Activated CD4-positive, CD25-positive, alpha-beta regulatory T cell treated with anti-CD3 and anti-CD28 coated beads, Interleukin-2, amount 50 U/mL, for 24 hours (primary cell): ENCODE data around the gene STYX.
A peak's percentile ranks its signal among the peaks of the same experiment; 100 is the strongest.
"Not testable (repeated sequence)": the region's sequence is repeated elsewhere in the genome, so short reads cannot be mapped to it uniquely, and the experiment has no call there.

Experiments used
- ATAC-seq, 2 donors: fragments of 150-1000 bp; cut with Tn5 transposase; one replicate each; pipeline ENCODE4 v1.10.0; 2021; ENCODE audit warnings: mild to moderate bottlenecking in 1 of 2, moderate library complexity in 1 of 2

STYX gene

DNA sequence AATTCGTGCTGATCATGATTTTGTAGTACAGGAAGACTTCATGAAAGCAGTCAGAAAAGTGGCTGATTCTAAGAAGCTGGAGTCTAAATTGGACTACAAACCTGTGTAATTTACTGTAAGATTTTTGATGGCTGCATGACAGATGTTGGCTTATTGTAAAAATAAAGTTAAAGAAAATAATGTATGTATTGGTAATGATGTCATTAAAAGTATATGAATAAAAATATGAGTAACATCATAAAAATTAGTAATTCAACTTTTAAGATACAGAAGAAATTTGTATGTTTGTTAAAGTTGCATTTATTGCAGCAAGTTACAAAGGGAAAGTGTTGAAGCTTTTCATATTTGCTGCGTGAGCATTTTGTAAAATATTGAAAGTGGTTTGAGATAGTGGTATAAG is 2.5 kb upstream of the STYX start:
- ATAC-seq = not testable (repeated sequence)

DNA sequence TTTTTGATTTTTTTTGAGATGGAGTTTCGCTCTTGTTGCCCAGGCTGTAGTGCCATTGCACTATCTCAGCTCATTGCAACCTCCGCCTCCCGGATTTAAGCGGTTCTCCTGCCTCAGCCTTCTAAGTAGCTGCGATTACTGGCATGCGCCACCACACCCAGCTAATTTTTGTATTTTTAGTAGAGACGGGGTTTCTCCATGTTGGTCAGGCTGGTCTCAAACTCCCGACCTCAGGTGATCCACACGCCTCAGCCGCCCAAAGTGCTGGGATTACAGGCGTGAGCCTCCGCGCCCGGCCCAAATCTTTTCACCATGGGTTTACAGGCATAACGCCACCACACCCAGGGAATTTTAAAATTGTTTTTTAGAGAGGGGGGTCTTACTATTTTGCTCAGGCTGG is 931 bp upstream of the STYX start:
- ATAC-seq = not testable (repeated sequence)

GRCh38 chr14:52729585-52729924 is 411 bp upstream of the STYX start:
- no peak for ATAC-seq

DNA sequence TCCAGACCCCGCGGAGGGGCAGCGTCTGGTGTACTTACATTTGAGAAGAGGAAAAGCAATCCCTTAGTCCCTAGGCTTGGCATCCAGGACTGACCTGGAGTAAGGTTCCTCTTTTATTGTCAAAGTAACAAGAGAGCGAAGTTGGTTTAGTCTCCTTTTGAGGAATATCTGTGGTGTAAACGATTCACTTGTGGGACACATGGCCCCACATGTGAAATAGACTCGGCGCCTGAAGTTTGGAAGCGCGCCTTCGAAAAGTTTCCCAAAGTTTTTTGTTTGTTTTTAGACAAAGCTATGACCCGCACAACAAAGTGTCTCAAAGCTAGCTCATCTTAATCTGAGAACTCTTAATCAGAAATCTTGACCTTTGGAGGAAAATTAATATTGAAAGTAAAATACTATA is 744 bp downstream of the STYX start:
- ATAC-seq = no peak

DNA sequence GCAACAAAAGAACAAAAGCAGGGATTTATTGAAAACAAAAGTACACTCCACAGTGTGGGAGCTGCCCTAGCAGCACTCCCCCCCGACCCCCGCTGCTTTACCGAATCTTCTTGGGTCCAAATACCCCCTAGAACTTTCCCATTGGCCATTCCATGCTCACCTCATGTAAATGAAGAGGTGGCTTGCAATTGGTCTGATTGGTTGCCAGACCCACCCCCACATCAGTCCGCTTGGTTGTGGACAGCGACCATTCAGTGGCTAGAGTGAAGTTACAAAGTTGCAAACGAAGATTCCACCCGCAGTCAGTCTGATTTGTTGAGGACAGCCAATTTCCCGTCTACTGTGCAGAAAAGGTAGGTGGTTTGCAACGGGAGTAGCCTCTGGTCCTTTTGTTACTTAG is 3.9 kb downstream of the STYX start:
- ATAC-seq = no peak

DNA sequence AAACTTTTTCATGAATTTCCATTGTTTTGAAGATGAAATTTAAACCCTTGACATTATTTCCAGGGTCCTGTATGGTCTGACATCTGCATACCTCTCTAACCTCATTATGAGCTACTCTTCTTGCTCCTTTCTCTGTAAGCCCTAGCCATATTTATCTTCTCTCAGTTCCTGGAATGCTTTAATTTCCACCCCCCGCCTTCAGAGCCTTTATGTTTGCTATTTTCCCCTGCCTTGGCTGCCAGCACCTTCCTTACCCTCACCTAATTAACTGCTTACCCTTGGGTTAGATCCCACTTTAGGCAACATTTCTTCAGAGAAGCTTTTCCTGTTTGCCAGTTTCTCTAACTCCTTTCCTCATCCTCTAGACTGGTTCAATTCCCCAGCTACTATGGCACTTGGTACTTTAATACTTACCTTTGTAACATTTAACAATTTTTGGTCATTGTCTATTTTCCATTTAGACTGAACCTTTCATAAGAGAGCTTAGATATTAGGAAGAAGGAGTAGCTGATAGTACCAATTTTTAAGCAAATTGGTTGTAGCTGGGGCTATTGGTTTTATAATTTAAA is 6.0 kb downstream of the STYX start:
- no peak for ATAC-seq

GRCh38 chr14:52738409-52738808 is 8.4 kb downstream of the STYX start:
- ATAC-seq = no peak

- ATAC-seq = no peak
Observed at GRCh38 chr14:52740751-52741150, 10.8 kb downstream of the STYX start.

DNA sequence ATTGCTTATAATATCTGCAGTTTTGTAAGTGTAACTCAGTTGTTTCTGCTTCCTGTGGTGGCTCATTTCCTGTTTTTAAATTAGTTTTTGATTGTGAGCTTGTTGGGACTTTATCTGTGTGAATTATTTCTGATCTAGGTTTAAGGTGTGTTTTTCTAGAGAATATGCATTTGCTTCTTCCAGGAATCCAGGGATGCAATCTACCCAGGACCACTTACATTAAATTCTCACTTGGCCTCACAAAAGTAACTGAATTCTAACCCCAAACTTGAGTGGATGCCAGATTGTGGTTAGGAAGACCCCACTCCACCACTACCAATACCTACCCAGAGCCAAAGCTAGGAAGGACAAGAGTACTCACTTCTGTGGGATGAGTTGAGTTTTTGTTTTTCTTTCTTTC is 11.9 kb downstream of the STYX start:
- ATAC-seq = peak in 1 of 2 donors; percentile 1

DNA sequence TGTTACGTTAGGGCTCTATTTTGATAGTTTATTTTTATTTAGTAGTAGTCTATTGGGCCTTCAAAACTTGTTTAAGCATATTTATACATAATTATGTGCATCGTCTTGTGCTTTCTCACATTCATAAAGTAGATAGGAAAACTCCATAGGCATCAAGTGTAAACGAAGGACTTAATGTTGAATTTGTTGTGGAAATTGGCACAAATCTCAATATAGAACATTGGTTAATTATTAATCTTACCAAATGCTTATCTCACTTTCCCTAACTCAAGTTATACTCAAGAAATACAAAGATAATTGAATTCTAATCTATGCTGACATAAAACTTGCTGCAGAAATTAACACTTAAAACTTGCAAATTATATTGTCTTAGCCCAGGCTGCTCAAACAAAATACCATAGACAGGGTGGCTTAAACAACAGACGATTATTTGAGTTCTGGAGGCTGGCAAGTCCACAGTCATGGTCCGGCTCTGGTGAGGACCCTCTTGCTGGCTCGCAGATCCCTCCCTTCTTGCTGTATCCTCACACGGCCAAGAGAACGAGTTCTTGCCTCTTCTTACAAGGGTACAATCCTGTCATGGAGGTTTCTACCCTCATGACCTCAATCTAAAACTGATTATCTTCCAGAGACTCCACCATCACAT is 18.8 kb downstream of the STYX start:
- ATAC-seq = no peak

DNA sequence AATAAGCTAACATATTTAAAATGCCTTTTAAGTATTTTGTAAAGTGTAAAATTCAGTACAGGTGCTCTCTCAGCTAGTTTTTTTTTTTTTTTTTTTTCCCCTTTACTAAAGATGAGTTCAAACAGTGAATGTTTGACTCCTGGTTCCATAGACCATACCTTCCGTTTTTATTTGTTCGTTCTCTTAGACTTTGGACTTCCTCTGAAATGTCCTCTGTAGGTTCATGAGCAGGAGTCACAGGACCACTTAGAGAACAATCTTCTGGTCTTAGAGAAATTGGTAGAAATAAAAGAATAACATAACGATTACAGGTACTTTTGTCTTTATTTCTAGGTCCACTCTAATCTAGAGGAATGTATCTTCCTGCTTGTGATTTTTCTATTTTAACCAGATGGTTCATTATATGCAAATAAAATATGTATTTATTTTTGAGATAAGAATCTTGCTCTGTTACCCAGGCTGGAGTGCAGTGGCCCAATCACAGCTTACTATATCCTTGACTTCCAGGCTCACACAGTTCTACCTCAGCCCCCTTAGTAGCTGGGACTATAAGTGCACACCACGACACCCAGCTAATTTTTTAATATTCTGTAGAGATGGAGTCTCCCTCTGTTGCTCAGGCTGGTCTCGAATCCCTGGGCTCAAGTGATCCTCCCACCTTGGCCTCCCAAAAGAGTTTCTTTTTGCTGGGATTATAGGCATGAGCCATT is 25.8 kb downstream of the STYX start:
- no peak for ATAC-seq

GRCh38 chr14:52759145-52759544 is 29.2 kb downstream of the STYX start:
- ATAC-seq = no peak

DNA sequence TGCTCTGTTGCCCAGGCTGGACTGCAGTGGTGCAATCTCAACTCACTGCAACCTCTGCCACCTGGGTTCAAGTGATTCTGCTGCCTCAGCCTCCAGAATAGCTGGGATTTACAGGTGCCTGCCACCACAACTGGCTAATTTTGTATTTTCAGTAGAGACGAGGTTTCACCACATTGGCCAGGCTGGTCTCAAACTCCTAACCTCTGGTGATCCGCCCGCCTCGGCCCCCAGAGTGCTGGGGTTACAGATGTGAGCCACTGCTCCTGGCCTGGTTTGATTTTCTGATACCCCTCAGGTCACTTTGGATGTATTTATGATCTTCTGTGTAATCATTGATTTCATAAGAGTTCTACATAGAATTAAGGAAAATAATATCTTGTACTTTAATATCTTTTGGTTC is 33.0 kb downstream of the STYX start:
- ATAC-seq = not testable (repeated sequence)

GRCh38 chr14:52767058-52767833 is 37.3 kb downstream of the STYX start:
- ATAC-seq = no peak

DNA sequence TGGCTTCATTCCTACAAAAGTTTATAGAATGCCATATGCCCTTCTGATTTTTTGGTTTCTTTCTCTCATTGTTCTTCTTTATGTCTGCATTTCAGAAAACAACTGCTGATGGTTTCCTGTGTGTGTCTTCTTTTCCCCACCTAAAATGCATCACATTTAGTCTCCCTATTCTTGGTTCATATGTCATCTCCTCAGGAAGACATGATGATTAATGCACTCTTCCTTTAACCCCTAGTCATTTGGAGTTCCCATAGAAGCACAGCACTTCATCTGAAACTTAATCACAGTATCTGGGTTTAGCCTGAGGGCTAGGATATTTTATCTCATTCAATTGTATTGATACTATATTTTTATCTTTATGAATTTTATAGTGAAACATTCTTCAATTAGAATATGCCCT is 39.9 kb downstream of the STYX start:
- ATAC-seq = no peak

DNA sequence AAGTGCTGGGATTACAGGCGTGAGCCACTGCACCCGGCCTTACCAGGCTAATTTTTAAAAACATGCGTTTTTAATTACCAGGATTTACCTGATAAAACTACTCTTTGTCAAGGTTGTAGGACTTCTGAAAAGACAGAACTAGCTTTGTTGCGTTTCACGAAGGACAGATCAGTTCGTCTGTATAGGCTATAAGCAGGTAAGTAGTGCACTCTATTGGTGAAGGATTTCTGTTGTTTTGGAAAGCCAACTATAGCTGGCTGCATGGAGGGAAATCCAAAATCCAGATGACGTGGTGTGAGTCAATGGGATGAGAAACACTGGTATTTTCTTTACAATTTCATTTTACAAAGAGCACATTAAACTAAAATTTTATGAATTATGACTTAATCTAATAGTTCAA is 46.9 kb downstream of the STYX start:
- ATAC-seq = no peak

GRCh38 chr14:52778702-52779101 is 48.7 kb downstream of the STYX start:
- no peak for ATAC-seq

DNA sequence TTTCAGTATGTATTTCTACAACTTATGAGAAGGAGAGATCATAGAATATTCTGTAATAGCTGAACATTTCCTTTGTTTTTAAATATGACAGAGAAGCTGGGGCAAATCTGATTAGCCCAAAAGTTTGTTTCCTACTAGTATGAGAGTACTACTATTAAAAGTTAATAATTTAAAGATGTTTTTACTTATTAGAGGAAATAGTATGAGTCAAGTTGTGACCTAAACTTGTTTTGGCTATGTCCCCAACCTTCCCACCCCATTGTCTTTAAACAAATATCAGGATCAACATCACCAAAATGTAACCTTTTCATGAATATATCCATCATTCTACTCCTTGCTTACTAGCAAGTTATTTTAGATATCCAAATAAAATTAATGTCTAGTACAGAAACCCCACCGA is 50.9 kb downstream of the STYX start:
- no peak for ATAC-seq

DNA sequence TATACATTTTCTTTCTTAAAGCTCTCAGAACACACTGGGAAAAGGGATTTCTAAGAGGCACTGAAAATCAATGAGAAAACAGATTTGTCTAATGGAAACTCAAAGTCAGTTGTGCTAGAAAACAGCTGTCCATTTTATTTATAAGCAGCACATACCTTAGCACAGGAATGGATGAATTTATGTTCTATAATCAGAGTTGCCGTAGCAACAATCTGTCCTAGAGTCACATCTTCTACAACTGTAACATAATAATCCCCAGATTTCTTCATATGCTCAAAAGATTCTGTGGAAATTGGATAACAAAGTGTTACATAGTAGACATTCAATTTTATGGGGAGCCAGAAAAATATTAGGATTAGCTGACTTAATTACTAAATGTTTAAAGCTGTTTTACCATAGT is 51.7 kb downstream of the STYX start:
- ATAC-seq = no peak

DNA sequence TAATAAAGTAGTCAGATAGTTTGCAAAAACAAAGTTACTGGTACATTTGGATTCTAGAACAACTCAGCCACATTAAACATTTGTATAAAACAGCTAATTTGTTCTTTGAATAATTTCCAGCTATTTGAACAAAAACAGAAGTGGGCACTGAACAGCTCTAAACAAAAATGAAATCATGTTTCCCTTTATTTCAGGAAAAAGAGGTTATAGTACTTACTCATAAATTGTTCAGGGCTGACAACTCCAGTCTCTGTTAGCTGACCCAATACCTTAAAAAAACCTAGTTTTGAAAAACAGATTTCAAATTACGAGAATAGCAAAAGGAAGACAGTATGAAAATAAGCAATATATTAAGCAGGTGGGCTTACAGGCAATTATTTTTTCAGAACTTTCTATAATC is 53.2 kb downstream of the STYX start:
- no peak for ATAC-seq

GRCh38 chr14:52786887-52787286 is 56.9 kb downstream of the STYX start:
- no peak for ATAC-seq

DNA sequence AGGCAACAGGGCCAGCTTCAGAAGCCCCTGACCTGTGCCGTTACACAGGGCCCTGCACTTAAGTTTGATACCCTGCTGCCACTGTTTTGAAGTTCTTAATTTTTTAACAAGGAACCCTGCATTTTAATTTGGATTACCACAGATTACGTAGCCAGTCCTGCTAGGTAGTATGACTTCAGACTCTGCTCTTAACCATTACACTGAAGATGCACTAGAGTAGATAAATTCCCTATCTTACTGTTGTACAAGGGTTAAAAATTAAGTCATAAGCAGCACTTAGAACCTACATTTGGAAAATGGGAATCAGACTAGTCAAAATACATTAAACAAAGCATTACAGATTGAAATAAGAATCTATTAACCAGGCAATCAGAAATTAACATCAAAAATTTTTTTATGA is 59.2 kb downstream of the STYX start:
- ATAC-seq = no peak

GRCh38 chr14:52790011-52790755 is 60.2 kb downstream of the STYX start:
- ATAC-seq = no peak
